ENCODE results near the gene SYNGR1. TPM values are rescaled to one million over a fixed set of nuclear protein-coding genes. Genes with fewer than 3 reads are reported as not detected.

SYNGR1 gene
- total and polyA plus RNA-seq, 2 of the 8 experiments (the other 6 are each of a cell fraction or from before 2014, with no cell fraction given) = 32.5 to 84.7 TPM

GRCh38 chr22:39433476-39434242 is 83.9 kb downstream of the SYNGR1 start:
- H2BK15ac ChIP-seq (ENCODE audit: low read length) = peak overlapping the region; percentile 31; the same call in 1 of the 2 replicates
- DNase-seq (ENCODE audit: low read depth in 1 of 2, low spot score in 2 of 2) (no peak), FAIRE-seq (no peak)
- peaks cover 0 to 17% (median 16%) of the 10 kb centered on the region in 4 experiments; a peak in 6 of 7 replicates for H3K4me1 ChIP-seq (replicated peaks in 1 of 4; ENCODE audit: control insufficient read depth in 3 of 4, insufficient read depth in 4 of 4, low read length in 3 of 4)
- no peaks in the 10 kb centered on the region for H3K79me1 ChIP-seq (ENCODE audit: low read depth, low read length)
- H2BK12ac ChIP-seq (ENCODE audit: low read depth, low read length) = no peak overlapping the region
- ChIA-PET POLR2A (ENCODE audit: partially characterized antibody) (interaction anchor here (0.6 to 2.9 kb wide), 9 partner anchors 13 to 125 kb away, joined by 3 to 10 read pairs (median 6); partner anchors contain the start of genes ATF4 and RPL3), CTCF (ENCODE audit: partially characterized antibody) (interaction anchor here (0.9 to 2.9 kb wide), 10 partner anchors 12 to 98 kb away, joined by 3 to 10 read pairs (median 4); partner anchors contain the start of gene TAB1)
- H2AFZ ChIP-seq (ENCODE audit: low read length) = no peak overlapping the region
- 0 out of 2 replicates have a peak overlapping the region, but pooled peaks have one; percentile 48 for H2BK20ac ChIP-seq (ENCODE audit: low read length)
- H2BK5ac ChIP-seq (ENCODE audit: low read depth, low read length) = peak overlapping the region; percentile 81
- H3K27ac ChIP-seq (ENCODE audit: low read depth, low read length) = no peak overlapping the region
- no peaks in the 10 kb centered on the region for H3K9me3 ChIP-seq (ENCODE audit: insufficient read depth in 2 of 2, low read depth in 1 of 2, low read length in 1 of 2)
- H2BK120ac ChIP-seq (replicated peaks; ENCODE audit: low read depth, low read length) = no peak overlapping the region
- no peak overlapping the region for H4K91ac ChIP-seq (replicated peaks; ENCODE audit: insufficient read length, low read length)
- no peak overlapping the region for H3K4me3 ChIP-seq (ENCODE audit: extremely low read depth in 1 of 4, insufficient read depth in 2 of 4, low read depth in 3 of 4, low read length in 4 of 4)
- no peak overlapping the region for H4K5ac ChIP-seq (ENCODE audit: insufficient read length, low read depth, low read length)
- no peak overlapping the region for H3K23ac ChIP-seq (ENCODE audit: insufficient read length)
- WGBS, 2 experiments (ENCODE audit: extremely low coverage in 1 of 2, insufficient coverage in 1 of 2, insufficient read length in 1 of 2, insufficient replicate concordance in 2 of 2, low coverage in 1 of 2, low lambda C conversion rate in 2 of 2, missing lambda C conversion rate in 1 of 2) = 92% methylated on average over 29 of the region's 31 CpGs; no CpG with 5 or more reads in 1 of the 2 experiments
- H4K20me1 ChIP-seq (replicated peaks in 1 of 2; ENCODE audit: control insufficient read depth in 1 of 2, insufficient read depth in 2 of 2, low read length in 2 of 2) = peaks cover 0 to 3% of the 10 kb centered on the region in 2 experiments
- H3K23me2 ChIP-seq (ENCODE audit: low read depth, low read length) = peaks cover 4% of the 10 kb centered on the region; the same call in 1 of the 2 replicates
- H3K9ac ChIP-seq (replicated peaks in 1 of 4; ENCODE audit: extremely low read depth in 1 of 4, low read depth in 3 of 4, low read length in 3 of 4) = no peak overlapping the region
- H3K36me3 ChIP-seq (ENCODE audit: control insufficient read depth in 2 of 4, insufficient read depth in 4 of 4, low read length in 3 of 4) = peaks cover 0 to 5% (median 2%) of the 10 kb centered on the region in 4 experiments; a peak in 4 of 8 replicates
- H3K18ac ChIP-seq (ENCODE audit: extremely low read depth, low read length) = no peak overlapping the region; the same call in 1 of the 2 replicates
- H3K4me2 ChIP-seq (ENCODE audit: insufficient read depth in 1 of 2, low read depth in 2 of 2, low read length in 2 of 2) = no peak overlapping the region
- H4K8ac ChIP-seq (ENCODE audit: extremely low read depth, insufficient read depth, low read length) = no peak overlapping the region
- H3K79me2 ChIP-seq (ENCODE audit: control insufficient read depth in 1 of 2, insufficient read depth in 2 of 2, low read length in 2 of 2) = no peaks in the 10 kb centered on the region
- no peak overlapping the region for H3K56ac ChIP-seq (replicated peaks; ENCODE audit: insufficient read length, low read depth, low read length)
- H3K4ac ChIP-seq (replicated peaks; ENCODE audit: insufficient read length, low read depth, low read length) = no peak overlapping the region
- 0 out of 2 replicates have a peak overlapping the region, but pooled peaks have one; percentile 39 for H2AK5ac ChIP-seq (ENCODE audit: low read depth, low read length)
- H3K14ac ChIP-seq (ENCODE audit: insufficient read length) = no peak overlapping the region
- peaks cover 0 to 3% (median 0%) of the 10 kb centered on the region in 4 experiments; a peak in 1 of 7 replicates for H3K27me3 ChIP-seq (replicated peaks in 1 of 4; ENCODE audit: control insufficient read depth in 3 of 4, extremely low read depth in 1 of 4, insufficient read depth in 3 of 4, low read length in 3 of 4)
- TF ChIP-seq MAFK (IDR thresholded peaks at IDR 0.05; ENCODE audit: low read depth, low read length) (no peak), TCF12 (IDR thresholded peaks at IDR 0.05; ENCODE audit: low read depth, low read length) (no peak), BRCA1 (IDR thresholded peaks at IDR 0.05; ENCODE audit: low read depth, low read length) (no peak), JUN (IDR thresholded peaks at IDR 0.05; ENCODE audit: low read depth, low read length) (no peak), NRF1 (IDR thresholded peaks at IDR 0.05; ENCODE audit: low read depth, low read length) (no peak), KDM4A (IDR thresholded peaks at IDR 0.05; ENCODE audit: low read depth, low read length, severe bottlenecking) (no peak), SRF (IDR thresholded peaks at IDR 0.05; ENCODE audit: low read depth, low read length) (no peak), CHD1 (IDR thresholded peaks at IDR 0.05; ENCODE audit: low read depth, low read length) (no peak), TAF1 (IDR thresholded peaks at IDR 0.05; ENCODE audit: low read depth, low read length) (no peak), POU5F1 (IDR thresholded peaks at IDR 0.05; ENCODE audit: low read depth, low read length) (no peak)
- TF ChIP-seq, protein P1, sequence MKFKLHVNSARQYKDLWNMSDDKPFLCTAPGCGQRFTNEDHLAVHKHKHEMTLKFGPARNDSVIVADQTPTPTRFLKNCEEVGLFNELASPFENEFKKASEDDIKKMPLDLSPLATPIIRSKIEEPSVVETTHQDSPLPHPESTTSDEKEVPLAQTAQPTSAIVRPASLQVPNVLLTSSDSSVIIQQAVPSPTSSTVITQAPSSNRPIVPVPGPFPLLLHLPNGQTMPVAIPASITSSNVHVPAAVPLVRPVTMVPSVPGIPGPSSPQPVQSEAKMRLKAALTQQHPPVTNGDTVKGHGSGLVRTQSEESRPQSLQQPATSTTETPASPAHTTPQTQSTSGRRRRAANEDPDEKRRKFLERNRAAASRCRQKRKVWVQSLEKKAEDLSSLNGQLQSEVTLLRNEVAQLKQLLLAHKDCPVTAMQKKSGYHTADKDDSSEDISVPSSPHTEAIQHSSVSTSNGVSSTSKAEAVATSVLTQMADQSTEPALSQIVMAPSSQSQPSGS (IDR thresholded peaks at IDR 0.05; ENCODE audit: low read length) = no peak
